H4 (cell line): ENCODE data around the gene ZNF581. TPM values are rescaled to one million over a fixed set of nuclear protein-coding genes. Genes with fewer than 3 reads are reported as not detected.

Source experiments
- DNase-seq: peaks from one replicate; pipeline ENCODE4 v3.0.0-alpha.2; 2015; ENCODE audit warnings: low spot score
- total RNA-seq: library from RNA; depleted of rRNA; stranded (reverse); fragments of >200 nt; shearing (Covaris generic); gene quantifications from 2 replicates; pipeline ENCODE4 v1.2.3, GENCODE V29; 2014

Gene ZNF581
- total RNA-seq, 1 experiment from 2014 or later, result 28.9 TPM

DNA sequence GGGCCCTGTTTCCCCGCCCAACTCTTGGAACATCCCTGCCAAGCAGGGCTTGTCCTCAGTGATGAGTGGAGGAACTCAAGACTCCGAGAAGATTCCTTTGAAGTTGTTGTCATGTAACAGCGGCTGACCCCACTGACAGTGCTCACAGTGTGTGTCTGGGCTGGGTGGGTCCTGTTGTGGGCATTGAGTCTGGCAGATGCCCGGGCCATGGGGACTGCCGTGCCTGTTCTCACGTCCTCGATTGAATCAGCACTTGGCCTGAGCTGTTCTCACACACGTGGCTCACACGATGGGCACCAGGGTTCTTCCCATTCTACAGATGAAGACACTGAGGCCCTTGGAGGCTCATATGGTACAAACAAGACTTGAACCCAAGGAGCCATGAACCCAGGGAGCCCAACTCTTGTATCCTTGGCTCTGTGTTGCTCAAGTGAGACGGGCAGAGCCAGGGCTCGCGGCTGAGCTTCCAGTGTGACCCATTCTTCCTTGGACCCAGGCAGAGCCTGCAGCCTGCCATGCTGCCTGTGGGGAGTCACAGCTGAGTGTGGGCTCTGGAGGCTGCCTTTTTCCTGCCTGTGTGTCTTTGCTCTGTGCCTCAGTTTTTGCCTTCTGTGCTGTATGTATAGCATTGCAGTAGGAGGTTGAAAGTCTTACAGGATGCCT is 23.0 kb downstream of the ZNF581 start:
- no peak for DNase-seq

DNA sequence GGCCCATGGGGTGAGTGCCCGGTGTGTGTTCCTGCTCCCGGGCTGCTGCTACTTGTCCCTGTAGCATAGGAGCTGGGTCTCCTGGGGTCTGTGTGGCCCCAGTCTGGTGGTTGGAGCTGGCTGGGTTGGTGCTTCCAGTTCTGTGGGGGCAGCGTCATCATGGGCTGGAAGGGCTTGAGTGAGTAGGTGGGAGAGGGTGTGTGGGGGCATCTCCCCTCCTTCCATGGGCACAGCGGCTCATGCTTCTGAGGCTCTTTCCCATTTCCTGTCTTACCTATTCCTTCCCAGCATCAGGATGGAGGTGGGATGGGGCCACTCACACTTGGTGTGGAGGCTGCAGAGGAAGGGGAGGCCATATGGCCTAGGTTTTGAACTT is 23.5 kb downstream of the ZNF581 start:
- no peak for DNase-seq

DNA sequence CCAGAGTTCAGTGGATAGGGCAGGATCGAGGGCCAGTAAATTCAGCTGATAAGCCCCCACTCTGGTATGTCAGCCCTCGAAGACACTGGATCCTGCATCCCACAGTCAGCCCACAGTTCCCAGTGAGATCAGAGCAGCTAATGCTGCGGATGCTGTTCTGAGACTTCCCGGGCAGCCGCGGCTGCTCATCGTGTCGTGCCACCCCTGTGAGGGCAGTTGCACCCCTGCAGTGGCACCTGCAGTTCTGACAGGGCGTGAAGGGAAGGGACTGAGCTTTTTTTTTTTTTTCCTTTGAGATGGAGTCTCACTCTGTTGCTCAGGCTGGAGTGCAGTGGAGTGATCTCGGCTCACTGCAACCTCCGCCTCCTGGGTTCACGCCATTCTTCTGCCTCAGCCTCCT is 24.1 kb downstream of the ZNF581 start:
- no peak for DNase-seq

DNA sequence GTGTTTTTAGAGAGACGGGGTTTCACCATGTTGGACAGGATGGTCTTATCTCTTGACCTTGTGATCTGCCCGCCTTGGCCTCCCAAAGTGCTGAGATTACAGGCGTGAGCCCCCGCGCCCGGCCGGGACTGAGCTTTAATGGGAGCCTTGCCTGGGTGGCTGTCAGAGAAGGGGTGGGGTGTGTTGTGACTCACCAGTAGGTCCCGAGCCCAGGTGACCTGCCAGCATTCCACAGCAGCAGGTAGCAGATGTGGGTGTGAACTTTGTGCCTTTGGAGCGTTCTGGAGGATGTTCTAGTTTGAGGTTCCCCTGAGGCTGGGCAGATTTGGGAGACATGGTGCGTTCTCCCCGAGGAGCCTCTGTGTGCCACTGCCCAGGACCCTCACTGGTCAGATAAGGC is 24.5 kb downstream of the ZNF581 start:
- no peak for DNase-seq

DNA sequence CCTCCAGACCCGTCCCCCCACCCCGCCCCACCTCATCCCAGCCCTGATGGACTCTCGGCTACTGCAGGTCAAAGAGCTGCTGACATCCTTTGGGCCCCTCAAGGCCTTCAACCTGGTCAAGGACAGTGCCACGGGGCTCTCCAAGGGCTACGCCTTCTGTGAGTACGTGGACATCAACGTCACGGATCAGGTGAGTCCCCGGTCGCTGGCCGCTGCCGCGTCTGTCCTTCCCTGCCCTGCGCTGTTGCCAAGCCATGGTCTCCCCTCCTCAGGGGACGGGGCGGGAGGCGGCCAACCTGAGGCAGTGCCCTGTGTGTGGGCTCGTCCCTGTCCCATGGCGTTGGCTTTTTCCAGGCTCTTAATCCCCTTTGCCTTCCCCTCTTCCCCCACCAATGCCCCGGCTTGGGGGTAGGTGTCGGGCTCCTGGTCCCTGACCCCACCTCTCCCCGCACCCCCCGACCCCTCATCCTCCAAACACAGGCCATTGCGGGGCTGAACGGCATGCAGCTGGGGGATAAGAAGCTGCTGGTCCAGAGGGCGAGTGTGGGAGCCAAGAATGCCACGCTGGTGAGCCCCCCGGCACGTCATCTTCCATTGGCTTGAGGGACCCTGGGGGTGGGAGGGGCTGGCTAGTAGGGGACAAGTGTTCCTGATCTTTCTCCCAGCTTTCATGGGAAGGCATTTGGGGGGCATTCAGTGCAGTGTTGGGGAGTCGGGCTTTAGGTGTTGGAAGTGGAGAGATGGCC is 25.3 kb downstream of the ZNF581 start:
- DNase-seq, result no peak

DNA sequence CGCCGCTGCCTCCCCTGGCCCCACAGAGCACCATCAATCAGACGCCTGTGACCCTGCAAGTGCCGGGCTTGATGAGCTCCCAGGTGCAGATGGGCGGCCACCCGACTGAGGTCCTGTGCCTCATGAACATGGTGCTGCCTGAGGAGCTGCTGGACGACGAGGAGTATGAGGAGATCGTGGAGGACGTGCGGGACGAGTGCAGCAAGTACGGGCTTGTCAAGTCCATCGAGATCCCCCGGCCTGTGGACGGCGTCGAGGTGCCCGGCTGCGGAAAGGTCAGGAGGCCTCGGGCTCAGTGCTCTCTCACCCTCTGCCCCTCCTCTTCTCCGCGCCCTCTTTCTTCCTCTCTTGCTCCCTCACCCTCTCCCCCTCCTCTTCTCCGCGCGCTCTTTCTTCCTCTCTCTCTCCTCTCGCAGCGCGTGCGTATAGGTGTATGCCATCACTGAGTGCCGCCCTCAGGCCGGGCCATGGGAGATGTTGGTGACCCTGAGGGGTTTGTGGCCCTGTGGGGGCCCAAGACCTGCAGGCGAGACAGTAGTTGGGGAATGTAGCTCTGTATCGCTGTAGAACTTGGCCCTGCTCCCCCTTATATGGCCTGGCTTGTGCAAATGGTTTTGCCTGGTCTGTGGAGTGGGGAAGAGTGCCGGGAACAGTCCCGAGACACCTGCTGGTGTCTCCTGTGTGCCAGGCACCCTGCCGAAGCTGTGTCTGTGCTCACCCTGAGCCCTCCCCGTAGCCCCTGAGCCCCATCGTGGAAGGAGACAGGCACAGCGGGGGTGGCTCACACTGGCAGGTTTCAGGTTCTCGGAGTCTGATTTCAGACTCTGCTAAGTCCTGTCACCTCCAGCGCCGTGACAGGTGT is 26.2 kb downstream of the ZNF581 start:
- DNase-seq, result no peak

DNA sequence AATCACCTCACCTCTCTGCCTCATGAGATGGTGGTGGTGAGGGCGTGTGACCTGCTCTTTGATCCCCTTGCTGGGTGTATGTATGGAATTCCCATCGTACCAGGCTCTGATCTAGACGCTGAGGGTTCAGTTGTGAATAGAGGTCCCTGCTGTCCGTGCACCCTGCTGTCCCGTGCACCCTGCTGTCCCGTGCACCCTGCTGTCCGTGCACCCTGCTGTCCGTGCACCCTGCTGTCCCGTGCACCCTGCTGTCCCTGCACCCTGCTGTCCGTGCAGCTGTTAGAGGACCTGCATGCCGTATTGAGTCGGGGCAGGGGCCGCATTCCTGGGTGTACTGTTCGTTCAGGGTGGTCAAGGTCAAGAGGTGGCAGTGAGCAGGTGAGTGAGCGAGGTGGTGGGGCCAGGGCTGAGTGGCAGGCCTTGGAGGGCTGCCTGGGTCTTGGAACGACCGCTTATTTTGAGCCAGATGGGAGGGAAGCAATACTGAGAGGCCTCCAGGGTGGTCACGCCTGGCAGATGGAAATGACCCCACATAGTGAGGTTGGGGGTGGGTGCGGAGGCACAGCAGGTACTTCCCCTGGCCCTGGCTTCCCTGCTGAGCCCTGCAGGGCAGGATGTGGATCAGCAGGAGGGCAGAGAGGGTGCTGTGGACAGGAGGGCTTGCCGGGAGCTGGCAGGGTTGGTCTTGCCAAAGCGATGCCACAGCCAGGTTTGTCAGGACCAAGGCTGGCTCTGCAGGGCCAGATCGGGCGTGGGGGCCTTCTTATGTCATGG is 27.0 kb downstream of the ZNF581 start:
- peak; percentile 84 for DNase-seq

DNA sequence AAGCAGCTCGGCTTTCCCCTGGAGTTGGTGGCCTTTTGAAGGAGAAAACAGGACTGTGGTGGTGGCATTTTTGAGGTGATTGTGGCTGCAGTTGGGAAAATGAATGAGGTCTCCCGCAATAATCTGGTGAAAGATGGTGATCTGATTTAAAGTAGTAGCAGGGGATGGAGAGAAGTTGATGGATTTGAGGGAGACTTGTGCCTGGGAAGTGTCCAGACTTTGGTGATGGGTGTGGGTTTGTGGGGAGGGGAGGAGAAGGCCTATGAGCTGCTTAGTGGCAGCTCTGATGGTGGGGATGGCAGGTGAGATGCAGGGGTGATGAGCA is 27.6 kb downstream of the ZNF581 start:
- DNase-seq, result no peak

DNA sequence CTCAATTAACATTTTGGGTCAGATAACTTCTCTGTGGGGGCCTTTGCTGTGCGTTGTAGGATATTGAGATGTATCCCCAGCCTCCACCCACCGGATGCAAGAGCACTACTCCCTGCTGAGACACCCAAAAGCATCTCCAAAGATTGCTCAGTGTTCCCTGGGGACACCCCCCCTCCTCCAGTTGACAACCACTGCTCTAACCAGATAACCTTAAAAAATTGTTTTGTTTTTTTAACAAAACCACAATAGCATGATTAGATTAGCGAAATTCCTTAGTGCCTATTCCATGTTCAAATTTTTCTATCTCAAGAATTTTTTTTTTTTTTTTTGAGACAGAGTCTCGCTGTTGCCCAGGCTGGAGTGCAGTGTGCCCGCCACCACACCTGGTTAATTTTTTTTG is 29.0 kb downstream of the ZNF581 start:
- no peak for DNase-seq

DNA sequence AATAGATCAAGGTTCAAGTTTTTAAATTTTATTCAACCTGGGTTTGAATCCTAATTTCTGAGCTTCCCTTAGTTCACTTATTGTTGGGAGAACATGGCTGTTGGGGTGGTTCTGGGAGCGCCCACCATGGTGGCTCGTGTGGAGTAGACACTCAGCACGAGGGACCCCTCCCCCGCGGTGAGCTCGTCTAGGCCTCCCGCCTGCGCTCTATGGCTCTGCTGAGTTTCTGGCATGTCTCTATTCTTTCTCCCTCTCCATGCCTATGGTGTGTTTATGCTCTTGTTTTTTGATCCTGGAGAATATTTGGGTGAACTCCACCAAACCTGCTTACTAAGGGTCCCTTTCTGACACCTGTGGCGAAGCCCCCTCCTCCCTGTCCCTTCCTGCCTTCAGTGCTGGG is 30.0 kb downstream of the ZNF581 start:
- no peak for DNase-seq

DNA sequence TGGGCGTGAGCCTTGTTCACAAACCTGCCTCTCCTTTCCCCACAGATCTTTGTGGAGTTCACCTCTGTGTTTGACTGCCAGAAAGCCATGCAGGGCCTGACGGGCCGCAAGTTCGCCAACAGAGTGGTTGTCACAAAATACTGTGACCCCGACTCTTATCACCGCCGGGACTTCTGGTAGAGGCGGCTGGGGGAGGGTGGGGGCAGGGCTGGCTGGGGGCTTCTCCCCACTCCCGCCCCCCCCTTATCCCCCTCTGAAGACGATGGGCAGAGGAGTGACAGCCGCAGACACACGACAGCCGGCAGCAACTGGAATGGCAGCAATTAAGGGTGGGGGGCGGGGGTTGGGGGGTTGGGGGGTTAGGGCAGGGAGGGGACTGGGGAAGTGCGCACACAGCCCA is 30.4 kb downstream of the ZNF581 start:
- no peak for DNase-seq

DNA sequence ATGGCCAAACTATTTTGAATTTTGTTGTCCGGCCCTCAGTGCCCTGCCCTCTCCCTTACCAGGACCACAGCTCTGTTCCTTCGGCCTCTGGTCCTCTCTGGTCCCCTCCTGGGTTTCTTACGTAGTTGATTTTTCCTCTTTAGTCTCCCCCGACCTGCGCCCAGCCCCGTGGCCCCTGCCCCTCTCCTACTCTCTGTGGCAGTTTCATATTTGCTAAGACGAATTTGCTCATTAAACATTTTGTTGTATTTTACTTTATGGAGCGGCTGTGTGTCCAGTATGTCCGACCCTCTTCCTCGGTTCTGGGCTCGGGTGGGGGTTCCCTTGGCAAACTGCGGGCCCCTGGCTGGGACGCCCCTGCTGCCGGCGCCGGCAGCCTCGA is 31.0 kb downstream of the ZNF581 start:
- DNase-seq, result no peak

DNA sequence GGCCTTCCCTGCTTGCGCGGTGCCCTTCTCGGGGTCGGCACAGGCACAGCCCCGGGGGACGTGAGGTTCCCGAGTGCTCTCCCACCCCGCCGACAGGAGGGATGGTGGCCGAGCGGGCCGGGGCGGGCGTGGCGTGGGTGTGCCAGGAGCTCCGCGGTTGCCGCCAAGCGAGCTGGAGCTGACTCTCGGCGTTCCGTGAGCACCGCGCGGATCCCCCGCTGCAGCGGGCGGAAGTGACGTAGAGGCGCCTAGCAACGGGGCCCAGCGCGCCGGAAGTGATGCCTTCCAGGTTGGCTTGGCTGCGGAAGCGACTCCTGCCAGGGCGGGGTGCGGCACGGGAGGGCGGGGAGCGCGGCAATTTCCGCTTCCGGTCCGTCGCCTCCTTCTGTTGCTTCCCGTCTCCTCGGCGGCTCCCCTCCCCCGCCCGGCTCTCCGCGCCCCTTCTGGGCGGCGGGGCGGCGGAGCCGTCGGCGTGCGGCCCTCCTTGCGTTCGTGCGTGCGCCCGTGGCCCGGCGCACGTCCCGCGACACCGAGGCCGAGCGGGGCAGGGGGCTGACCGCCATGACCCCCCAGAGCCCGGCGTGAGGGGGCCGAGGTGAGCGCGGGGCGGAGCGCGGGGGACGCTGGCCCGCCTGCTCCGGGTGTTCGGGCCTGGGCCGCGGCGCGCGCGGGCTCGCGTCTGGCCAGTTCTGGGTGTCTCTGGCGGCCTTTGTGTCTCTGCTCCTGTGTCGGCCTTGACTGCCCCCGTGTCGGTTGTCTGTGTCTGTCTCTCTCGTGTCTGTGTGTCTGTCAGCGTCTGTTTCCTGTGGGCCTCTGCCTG is 31.6 kb downstream of the ZNF581 start, which contains the start of gene EPN1:
EPN1 (plus strand) TSS at position 386 of the 820 bp plus-strand sequence. CDS start 3,402 bp downstream, outside the sequence.
- DNase-seq, result peak; percentile 99

DNA sequence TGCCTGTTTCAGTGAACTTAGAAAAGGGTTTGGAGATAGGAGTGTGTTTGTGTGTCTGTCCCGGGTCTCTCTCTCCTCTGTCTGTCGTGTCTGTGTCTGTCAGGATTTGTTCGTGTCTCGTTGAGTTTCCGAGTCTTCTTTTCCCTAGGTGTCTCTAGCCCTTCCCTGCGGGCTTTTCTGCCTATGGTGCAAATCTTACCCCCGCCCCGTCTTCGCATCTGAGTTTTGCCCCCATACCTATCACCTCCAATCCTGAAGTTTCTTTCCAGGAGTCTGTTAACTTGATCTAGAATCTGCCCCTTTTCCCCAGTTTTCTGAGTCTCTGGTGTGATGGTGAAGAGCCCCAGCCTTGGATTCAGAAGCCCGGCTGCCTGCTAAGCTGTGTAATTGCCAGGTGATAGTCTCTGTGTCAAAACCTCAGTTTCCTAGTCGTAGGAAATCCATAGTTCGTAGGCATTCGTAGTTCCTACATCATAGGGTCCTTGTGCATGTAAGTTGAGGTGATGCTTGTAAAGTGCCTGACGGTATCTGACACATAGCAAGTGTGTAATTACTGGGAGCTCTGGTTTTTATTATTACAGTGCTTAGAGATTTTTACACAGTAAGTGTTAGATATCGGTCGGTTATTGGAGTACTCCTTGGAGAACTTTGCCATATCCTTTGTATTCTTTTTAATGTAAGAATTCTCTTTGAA is 32.4 kb downstream of the ZNF581 start:
- DNase-seq, result no peak

DNA sequence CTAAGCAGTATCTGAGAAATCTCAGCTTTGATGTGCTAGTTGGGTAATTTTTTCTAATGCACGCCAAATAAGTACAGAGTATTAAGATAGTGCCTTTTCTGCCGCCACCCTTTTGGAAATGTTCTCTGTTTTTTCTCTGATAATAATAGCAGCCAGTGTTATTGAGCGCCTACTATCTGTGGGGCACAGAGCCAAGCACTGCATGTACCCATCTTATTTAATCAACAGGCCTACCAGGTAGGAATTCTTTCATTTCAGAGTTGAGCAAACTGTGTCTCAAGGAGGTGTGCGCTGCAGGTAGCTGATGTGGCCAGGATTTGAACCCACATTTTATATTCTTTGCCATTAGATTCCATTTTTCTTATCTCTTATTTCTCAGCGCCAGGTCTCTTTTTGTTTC is 32.9 kb downstream of the ZNF581 start:
- no peak for DNase-seq

DNA sequence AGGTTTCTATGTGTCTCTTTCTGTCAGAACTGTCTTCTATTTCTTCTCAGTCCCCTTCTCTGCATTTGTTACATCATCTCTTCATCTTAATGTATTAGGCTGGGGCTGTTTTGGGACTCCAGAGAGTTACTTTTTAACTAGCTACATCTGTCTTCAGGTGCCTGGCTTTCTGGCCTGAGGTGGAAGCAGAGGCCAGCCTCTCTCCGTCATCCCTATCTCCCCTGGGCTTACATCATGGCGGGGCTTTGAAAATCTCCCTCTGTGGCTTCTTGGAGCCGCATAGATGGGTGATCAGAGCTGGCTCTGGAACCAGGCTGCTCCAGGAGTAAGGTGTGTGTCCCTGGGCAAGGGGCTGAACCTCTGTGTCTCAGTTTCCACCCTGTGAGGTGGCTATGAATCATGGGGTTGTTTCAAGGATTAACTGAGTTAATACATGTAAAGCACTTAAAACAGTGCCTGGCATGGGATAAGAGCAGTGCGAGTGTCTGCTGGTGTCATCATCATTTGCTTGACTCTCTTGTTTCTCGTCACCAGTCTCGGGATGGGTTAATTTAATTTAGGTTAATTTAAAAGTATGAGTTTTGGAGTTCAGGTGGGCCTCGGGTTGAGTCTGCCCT is 33.5 kb downstream of the ZNF581 start:
- no peak for DNase-seq

DNA sequence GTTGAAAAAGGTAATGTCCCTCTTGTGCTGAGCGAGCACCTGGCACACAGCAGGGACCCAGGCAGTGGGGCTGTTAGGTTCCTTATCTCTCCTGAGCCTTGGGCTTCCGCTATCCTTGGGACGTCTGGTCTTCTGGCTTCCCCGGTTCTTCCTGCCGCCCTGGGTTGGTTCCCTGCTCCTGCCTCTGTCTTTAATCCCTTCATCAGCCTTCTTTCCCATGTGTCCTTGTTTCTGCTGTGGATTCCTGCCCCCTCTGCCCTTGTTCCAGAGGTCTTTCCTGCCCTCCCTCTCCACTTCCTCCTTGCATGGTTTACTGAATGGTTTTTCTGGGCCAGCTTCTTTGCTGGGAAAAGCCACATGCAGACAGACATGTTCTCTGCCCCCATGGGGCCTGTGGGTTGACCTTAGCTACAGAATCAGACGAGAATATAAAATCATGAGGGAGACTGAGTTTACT is 34.2 kb downstream of the ZNF581 start:
- DNase-seq, result no peak

DNA sequence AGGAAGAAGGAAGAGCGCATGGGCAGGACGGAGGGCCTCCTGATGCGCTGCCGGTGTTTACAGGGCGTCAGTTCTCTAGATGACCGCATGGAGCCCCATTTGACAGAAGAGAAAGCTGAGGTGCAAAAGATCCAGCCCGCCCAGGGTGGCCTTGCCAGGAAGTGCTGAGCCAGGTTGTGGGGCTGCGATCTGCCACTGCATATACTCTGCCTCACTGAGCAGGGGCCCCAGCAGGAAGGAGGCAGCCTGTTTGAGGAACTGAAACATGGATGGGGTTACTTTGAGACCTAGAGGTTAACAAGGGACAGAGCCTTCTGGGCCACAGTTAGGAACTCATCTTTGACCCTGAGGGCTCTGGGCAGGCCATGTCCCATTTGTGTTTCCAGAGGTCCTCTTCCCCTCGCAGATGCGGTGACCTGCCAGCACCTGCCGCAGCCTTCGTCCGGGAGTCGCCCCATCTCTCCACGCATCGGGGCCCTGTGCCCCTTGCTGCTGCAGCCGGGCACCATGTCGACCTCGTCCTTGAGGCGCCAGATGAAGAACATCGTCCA is 34.7 kb downstream of the ZNF581 start:
- DNase-seq, result no peak
